ENCODE results near the gene ABCA7.

ABCA7 gene

GRCh38 chr19:1062387-1063029 lies 22.6 kb downstream of the ABCA7 start:
- H3K27me3 Mint-ChIP-seq (ENCODE audit: low read depth): no peaks in the 10 kb centered on the region
- peaks cover 5% of the 10 kb centered on the region for H3K36me3 Mint-ChIP-seq (ENCODE audit: low read depth)
- no peak overlapping the region for H3K27ac Mint-ChIP-seq
- H3K4me1 Mint-ChIP-seq (ENCODE audit: low read depth): peaks cover 22% of the 10 kb centered on the region
- H3K4me3 Mint-ChIP-seq: no peak overlapping the region
- H3K9me3 Mint-ChIP-seq: no peaks in the 10 kb centered on the region

- H3K36me3 Mint-ChIP-seq (ENCODE audit: low read depth): peaks cover 2% of the 10 kb centered on the region
- H3K27me3 Mint-ChIP-seq (ENCODE audit: low read depth): no peaks in the 10 kb centered on the region
- no peak overlapping the region for H3K4me3 Mint-ChIP-seq
- peak overlapping the region; percentile 49 for H3K27ac Mint-ChIP-seq
- peaks cover 18% of the 10 kb centered on the region for H3K4me1 Mint-ChIP-seq (ENCODE audit: low read depth)
- H3K9me3 Mint-ChIP-seq: no peaks in the 10 kb centered on the region
Observed at GRCh38 chr19:1063030-1063908, 23.4 kb downstream of the ABCA7 start.

GRCh38 chr19:1063909-1064660 lies 24.2 kb downstream of the ABCA7 start:
- no peak overlapping the region for H3K4me3 Mint-ChIP-seq
- no peaks in the 10 kb centered on the region for H3K27me3 Mint-ChIP-seq (ENCODE audit: low read depth)
- no peak overlapping the region for H3K27ac Mint-ChIP-seq
- peaks cover 9% of the 10 kb centered on the region for H3K36me3 Mint-ChIP-seq (ENCODE audit: low read depth)
- H3K9me3 Mint-ChIP-seq: no peaks in the 10 kb centered on the region
- H3K4me1 Mint-ChIP-seq (ENCODE audit: low read depth): peaks cover 23% of the 10 kb centered on the region

- Mint-ChIP-seq H3K36me3 (ENCODE audit: low read depth) (peaks cover 12% of the 10 kb centered on the region), H3K9me3 (no peaks in the 10 kb centered on the region), H3K27me3 (ENCODE audit: low read depth) (no peaks in the 10 kb centered on the region), H3K4me3 (peak overlapping the region; percentile 57), H3K4me1 (ENCODE audit: low read depth) (peaks cover 23% of the 10 kb centered on the region), H3K27ac (peak overlapping the region; percentile 76)
Observed at GRCh38 chr19:1064661-1065605, 25.0 kb downstream of the ABCA7 start.

GRCh38 chr19:1065606-1066109 lies 25.8 kb downstream of the ABCA7 start:
- Mint-ChIP-seq H3K27me3 (ENCODE audit: low read depth) (no peaks in the 10 kb centered on the region), H3K27ac (peak overlapping the region; percentile 62), H3K36me3 (ENCODE audit: low read depth) (peaks cover 12% of the 10 kb centered on the region), H3K4me1 (ENCODE audit: low read depth) (peaks cover 23% of the 10 kb centered on the region), H3K9me3 (no peaks in the 10 kb centered on the region), H3K4me3 (peak overlapping the region; percentile 57)

- Mint-ChIP-seq H3K27me3 (ENCODE audit: low read depth) (no peaks in the 10 kb centered on the region), H3K27ac (no peak overlapping the region), H3K9me3 (no peaks in the 10 kb centered on the region), H3K36me3 (ENCODE audit: low read depth) (peaks cover 12% of the 10 kb centered on the region), H3K4me1 (ENCODE audit: low read depth) (peaks cover 23% of the 10 kb centered on the region), H3K4me3 (peak overlapping the region; percentile 89)
Observed at GRCh38 chr19:1066251-1066747, 26.4 kb downstream of the ABCA7 start.

GRCh38 chr19:1066748-1067340 lies 26.9 kb downstream of the ABCA7 start, which contains the start of gene ARHGAP45:
TSS of gene ARHGAP45 (plus strand) at chr19:1067167. CDS start at chr19:1067406, 239 bp downstream.
- Mint-ChIP-seq H3K4me3 (peak within 1 kb of the TSS; percentile 89), H3K4me1 (ENCODE audit: low read depth) (peaks cover 26% of the 10 kb centered on the region), H3K9me3 (no peaks in the 10 kb centered on the region)

GRCh38 chr19:1067341-1067957 lies 27.5 kb downstream of the ABCA7 start:
- H3K36me3 Mint-ChIP-seq (ENCODE audit: low read depth): peaks cover 21% of the 10 kb centered on the region
- no peaks in the 10 kb centered on the region for H3K27me3 Mint-ChIP-seq (ENCODE audit: low read depth)
- H3K9me3 Mint-ChIP-seq: no peaks in the 10 kb centered on the region
- peak overlapping the region; percentile 89 for H3K4me3 Mint-ChIP-seq
- peak overlapping the region; percentile 91 for H3K27ac Mint-ChIP-seq
- peaks cover 29% of the 10 kb centered on the region for H3K4me1 Mint-ChIP-seq (ENCODE audit: low read depth)

More at GRCh38 chr19:1066748-1067340, 26.9 kb downstream of the ABCA7 start, which contains the start of gene ARHGAP45:
- H3K36me3 Mint-ChIP-seq (ENCODE audit: low read depth): peaks cover 15% of the 10 kb centered on the region
- no peaks in the 10 kb centered on the region for H3K27me3 Mint-ChIP-seq (ENCODE audit: low read depth)
- peak within 1 kb of the TSS; percentile 91 for H3K27ac Mint-ChIP-seq

GRCh38 chr19:1068009-1069001 lies 28.4 kb downstream of the ABCA7 start:
- H3K9me3 Mint-ChIP-seq: no peaks in the 10 kb centered on the region
- peaks cover 33% of the 10 kb centered on the region for H3K4me1 Mint-ChIP-seq (ENCODE audit: low read depth)
- peak overlapping the region; percentile 91 for H3K4me3 Mint-ChIP-seq
- H3K27me3 Mint-ChIP-seq (ENCODE audit: low read depth): no peaks in the 10 kb centered on the region
- H3K36me3 Mint-ChIP-seq (ENCODE audit: low read depth): peaks cover 30% of the 10 kb centered on the region
- H3K27ac Mint-ChIP-seq: peak overlapping the region; percentile 91

- H3K4me3 Mint-ChIP-seq: peak overlapping the region; percentile 91
- H3K36me3 Mint-ChIP-seq (ENCODE audit: low read depth): peaks cover 34% of the 10 kb centered on the region
- peaks cover 34% of the 10 kb centered on the region for H3K4me1 Mint-ChIP-seq (ENCODE audit: low read depth)
Observed at GRCh38 chr19:1069009-1069779, 29.3 kb downstream of the ABCA7 start.

GRCh38 chr19:1070576-1070930 lies 30.6 kb downstream of the ABCA7 start:
- H3K4me3 Mint-ChIP-seq: peak overlapping the region; percentile 91
- peaks cover 30% of the 10 kb centered on the region for H3K4me1 Mint-ChIP-seq (ENCODE audit: low read depth)
- H3K27ac Mint-ChIP-seq: no peak overlapping the region
- H3K9me3 Mint-ChIP-seq: no peaks in the 10 kb centered on the region
- H3K36me3 Mint-ChIP-seq (ENCODE audit: low read depth): peaks cover 36% of the 10 kb centered on the region
- no peaks in the 10 kb centered on the region for H3K27me3 Mint-ChIP-seq (ENCODE audit: low read depth)

More at GRCh38 chr19:1069009-1069779, 29.3 kb downstream of the ABCA7 start:
- Mint-ChIP-seq H3K27me3 (ENCODE audit: low read depth) (no peaks in the 10 kb centered on the region), H3K9me3 (no peaks in the 10 kb centered on the region), H3K27ac (peak overlapping the region; percentile 87)

Data from T-helper 1 cell treated with Interleukin-12 subunit alpha and Interleukin-12 subunit beta and Interleukin-4 antibody, amounts not matched to agents 30 μg/mL and 1 μg/mL, for 36 hours (primary cell).